ENCODE data around the gene DLGAP1. TPM values are rescaled to one million over a fixed set of nuclear protein-coding genes. Genes with fewer than 3 reads are reported as not detected.

The DLGAP1 gene
- total and polyA plus RNA-seq, 2 donors (not counting 1 experiment from before 2014, with no cell fraction given): 0.07 to 0.61 TPM

GRCh38 chr18:3970929-3971328 is 484.2 kb downstream of the DLGAP1 start:
- WGBS (ENCODE audit: insufficient coverage): 48% methylated on average over 2 of the region's 2 CpGs
- no peak overlapping the region for H3K4me3 ChIP-seq (ENCODE audit: control extremely low read depth in 1 of 5, extremely low read depth in 1 of 5, insufficient read depth in 1 of 5, low read depth in 2 of 5, low read length in 4 of 5)
- no peak overlapping the region for H3K27ac Mint-ChIP-seq
- H4K20me1 ChIP-seq (ENCODE audit: control insufficient read depth, insufficient read depth, low read length, poor library complexity, severe bottlenecking): no peaks in the 10 kb centered on the region
- no peaks in the 10 kb centered on the region for H3K27me3 Mint-ChIP-seq
- H3K4me3 Mint-ChIP-seq: no peak overlapping the region
- H3K27me3 ChIP-seq (replicated peaks in 1 of 4; ENCODE audit: control extremely low read depth in 1 of 4, control insufficient read depth in 3 of 4, insufficient read depth in 4 of 4, low read length in 3 of 4): no peaks in the 10 kb centered on the region
- no peaks in the 10 kb centered on the region for H3K36me3 ChIP-seq (replicated peaks in 1 of 2; ENCODE audit: control extremely low read depth in 1 of 2, control insufficient read depth in 1 of 2, extremely low read depth in 1 of 2, insufficient read depth in 2 of 2, low read length in 1 of 2)
- TF ChIP-seq CTCF (IDR thresholded peaks at IDR 0.05) (no peak), EZH2 (IDR thresholded peaks at IDR 0.05; ENCODE audit: borderline replicate concordance, insufficient read depth, low read depth, low read length, poor library complexity, severe bottlenecking) (no peak)
- ATAC-seq (ENCODE audit: low read depth) (no peak), DNase-seq (no peak)
- H2AFZ ChIP-seq (ENCODE audit: insufficient read depth, low read depth, low read length, poor library complexity, severe bottlenecking): no peak overlapping the region
- no peaks in the 10 kb centered on the region for H3K9me3 ChIP-seq (ENCODE audit: control extremely low read depth in 1 of 3, control insufficient read depth in 2 of 3, insufficient read depth in 1 of 3, low read length in 2 of 3)
- intact Hi-C loops (cut with micrococcal nuclease): no loop called here
- no peaks in the 10 kb centered on the region for H3K4me1 Mint-ChIP-seq
- no peaks in the 10 kb centered on the region for H3K4me1 ChIP-seq (ENCODE audit: control insufficient read depth in 2 of 2, insufficient read depth in 2 of 2, low read length in 2 of 2)
- ChIA-PET POLR2A (no interaction called here), CTCF (no interaction called here)
- no peak overlapping the region for H3K9ac ChIP-seq (ENCODE audit: low read length)
- no peaks in the 10 kb centered on the region for H3K9me3 Mint-ChIP-seq (ENCODE audit: insufficient read depth)
- H3K4me2 ChIP-seq (replicated peaks; ENCODE audit: low read depth, low read length, poor library complexity, severe bottlenecking): no peak overlapping the region
- no peaks in the 10 kb centered on the region for H3K79me2 ChIP-seq (ENCODE audit: control insufficient read depth, insufficient read depth, low read length)
- no peak overlapping the region for H3K27ac ChIP-seq (ENCODE audit: low read length in 2 of 2)

- DNase-seq (no peak), ATAC-seq (ENCODE audit: low read depth) (no peak)
- intact Hi-C loops (cut with micrococcal nuclease): no loop called here
- Histone ChIP-seq H3K9me3 (ENCODE audit: control extremely low read depth in 1 of 3, control insufficient read depth in 2 of 3, insufficient read depth in 1 of 3, low read length in 2 of 3) (no peaks in the 10 kb centered on the region), H3K79me2 (ENCODE audit: control insufficient read depth, insufficient read depth, low read length) (no peaks in the 10 kb centered on the region), H3K4me1 (ENCODE audit: control insufficient read depth in 2 of 2, insufficient read depth in 2 of 2, low read length in 2 of 2) (no peaks in the 10 kb centered on the region), H3K27me3 (replicated peaks in 1 of 4; ENCODE audit: control extremely low read depth in 1 of 4, control insufficient read depth in 3 of 4, insufficient read depth in 4 of 4, low read length in 3 of 4) (no peaks in the 10 kb centered on the region), H3K4me2 (replicated peaks; ENCODE audit: low read depth, low read length, poor library complexity, severe bottlenecking) (no peak overlapping the region), H4K20me1 (ENCODE audit: control insufficient read depth, insufficient read depth, low read length, poor library complexity, severe bottlenecking) (no peaks in the 10 kb centered on the region), H2AFZ (ENCODE audit: insufficient read depth, low read depth, low read length, poor library complexity, severe bottlenecking) (no peak overlapping the region), H3K27ac (ENCODE audit: low read length in 2 of 2) (no peak overlapping the region), H3K9ac (ENCODE audit: low read length) (no peak overlapping the region), H3K36me3 (replicated peaks in 1 of 2; ENCODE audit: control extremely low read depth in 1 of 2, control insufficient read depth in 1 of 2, extremely low read depth in 1 of 2, insufficient read depth in 2 of 2, low read length in 1 of 2) (no peaks in the 10 kb centered on the region), H3K4me3 (ENCODE audit: control extremely low read depth in 1 of 5, extremely low read depth in 1 of 5, insufficient read depth in 1 of 5, low read depth in 2 of 5, low read length in 4 of 5) (no peak overlapping the region)
- CTCF ChIA-PET: no interaction called here
- TF ChIP-seq CTCF (IDR thresholded peaks at IDR 0.05): no peak
- TF ChIP-seq EZH2 (IDR thresholded peaks at IDR 0.05; ENCODE audit: borderline replicate concordance, insufficient read depth, low read depth, low read length, poor library complexity, severe bottlenecking): no peak
- WGBS (ENCODE audit: insufficient coverage): 88% methylated on average over 2 of the region's 4 CpGs
- H3K27me3 Mint-ChIP-seq: peaks cover 13% of the 10 kb centered on the region
- H3K4me1 Mint-ChIP-seq: no peaks in the 10 kb centered on the region
- no peak overlapping the region for H3K27ac Mint-ChIP-seq
- no peaks in the 10 kb centered on the region for H3K9me3 Mint-ChIP-seq (ENCODE audit: insufficient read depth)
- no peak overlapping the region for H3K4me3 Mint-ChIP-seq
- POLR2A ChIA-PET: no interaction called here
Measured at GRCh38 chr18:3967359-3968180, 487.5 kb downstream of the DLGAP1 start.
